Astrocyte of the cerebellum (primary cell): ENCODE results near the gene GLCE.
"Not testable (repeated sequence)": the region's sequence is repeated elsewhere in the genome, so short reads cannot be mapped to it uniquely, and the experiment has no call there.

ENCODE experiments used
- DNase-seq: peaks from one replicate; pipeline ENCODE4 v3.0.0-alpha.2; 2011; ENCODE audit warnings: low read depth
- H3K4me3 ChIP-seq: 2 replicates; pipeline ENCODE4 v1.5.1; 2011; ENCODE audit warnings: mild to moderate bottlenecking, low read depth, low read length, moderate library complexity
- in situ Hi-C: cut with HindIII; loops from 2 replicates; pipeline ENCODE4 v1.10.0; 2017; ENCODE audit warnings: low sequenced_read_pairs
- TF ChIP-seq, protein P1 (sequence below): IDR thresholded peaks from 2 replicates; pipeline ENCODE4 v1.5.1; 2012; ENCODE audit warnings: low read length, low read depth, moderate library complexity, mild to moderate bottlenecking; ENCODE audit errors: missing control alignments

GLCE gene

DNA sequence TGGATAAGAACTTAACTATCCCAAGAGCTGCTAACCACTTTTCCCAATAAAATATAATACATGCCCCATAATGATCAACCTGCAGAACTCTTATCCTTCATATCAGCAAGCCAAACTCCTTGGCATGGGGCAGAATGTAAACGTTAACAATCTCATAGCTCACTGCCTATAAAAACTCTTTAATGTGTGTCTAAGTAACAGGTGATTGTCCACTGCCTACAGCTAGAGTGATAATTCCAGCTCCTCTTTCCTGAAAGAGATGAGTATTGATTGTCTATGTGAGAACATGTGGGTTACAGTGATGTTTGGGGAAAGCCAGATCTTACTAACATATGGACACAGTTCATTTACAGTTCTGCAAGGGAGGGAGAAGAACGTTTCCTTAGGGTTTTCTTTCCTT is 11.3 kb upstream of the GLCE start:
- no peak overlapping the region for H3K4me3 ChIP-seq
- in situ Hi-C loops: no loop called here
- DNase-seq: no peak
- TF ChIP-seq, protein P1, sequence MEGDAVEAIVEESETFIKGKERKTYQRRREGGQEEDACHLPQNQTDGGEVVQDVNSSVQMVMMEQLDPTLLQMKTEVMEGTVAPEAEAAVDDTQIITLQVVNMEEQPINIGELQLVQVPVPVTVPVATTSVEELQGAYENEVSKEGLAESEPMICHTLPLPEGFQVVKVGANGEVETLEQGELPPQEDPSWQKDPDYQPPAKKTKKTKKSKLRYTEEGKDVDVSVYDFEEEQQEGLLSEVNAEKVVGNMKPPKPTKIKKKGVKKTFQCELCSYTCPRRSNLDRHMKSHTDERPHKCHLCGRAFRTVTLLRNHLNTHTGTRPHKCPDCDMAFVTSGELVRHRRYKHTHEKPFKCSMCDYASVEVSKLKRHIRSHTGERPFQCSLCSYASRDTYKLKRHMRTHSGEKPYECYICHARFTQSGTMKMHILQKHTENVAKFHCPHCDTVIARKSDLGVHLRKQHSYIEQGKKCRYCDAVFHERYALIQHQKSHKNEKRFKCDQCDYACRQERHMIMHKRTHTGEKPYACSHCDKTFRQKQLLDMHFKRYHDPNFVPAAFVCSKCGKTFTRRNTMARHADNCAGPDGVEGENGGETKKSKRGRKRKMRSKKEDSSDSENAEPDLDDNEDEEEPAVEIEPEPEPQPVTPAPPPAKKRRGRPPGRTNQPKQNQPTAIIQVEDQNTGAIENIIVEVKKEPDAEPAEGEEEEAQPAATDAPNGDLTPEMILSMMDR: no peak

DNA sequence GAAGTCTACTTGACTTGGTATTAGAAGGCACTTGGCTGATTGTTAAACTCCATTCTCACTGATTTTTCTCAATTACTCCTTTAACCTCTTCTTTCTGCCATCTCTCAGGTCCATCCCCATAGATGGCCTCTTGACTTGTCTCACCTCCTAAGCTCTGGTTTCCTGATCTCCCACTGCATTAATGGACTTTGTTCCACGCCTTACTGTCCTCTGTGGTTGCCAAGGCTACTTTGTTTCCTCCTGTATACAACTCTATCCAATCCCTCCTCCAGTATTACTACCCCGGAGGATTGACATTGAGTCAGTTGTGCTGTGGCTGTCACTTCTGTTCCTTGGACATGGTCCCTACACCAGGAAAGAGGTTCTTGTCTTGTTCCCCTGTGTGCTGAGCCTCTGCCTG is 10.6 kb upstream of the GLCE start:
- TF ChIP-seq, protein P1: no peak
- in situ Hi-C loops: no loop called here

DNA sequence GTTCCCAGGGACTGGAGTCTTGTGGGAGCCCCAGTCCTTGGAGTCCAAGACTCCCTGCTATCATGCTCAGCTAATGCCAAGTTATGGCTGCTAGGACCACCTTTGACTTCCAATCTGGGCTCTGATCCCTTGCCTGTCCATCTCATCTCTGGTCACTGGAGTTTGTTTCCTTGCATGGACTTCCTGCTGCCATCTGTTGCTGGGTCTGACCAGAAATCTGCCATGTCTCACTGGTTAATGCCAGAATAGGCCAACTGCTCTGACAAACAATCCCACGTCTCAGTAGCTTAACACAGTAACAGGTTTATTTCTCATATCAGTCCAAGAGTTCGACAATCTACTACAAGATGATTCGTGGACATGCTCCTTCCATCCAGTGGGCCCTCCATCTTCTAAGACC is 10.1 kb upstream of the GLCE start:
- in situ Hi-C loops: no loop called here
- DNase-seq: no peak
- H3K4me3 ChIP-seq: no peak overlapping the region
- TF ChIP-seq, protein P1: no peak

More for the DNA sequence above, 10.6 kb upstream of the GLCE start:
- DNase-seq: no peak
- no peak overlapping the region for H3K4me3 ChIP-seq

DNA sequence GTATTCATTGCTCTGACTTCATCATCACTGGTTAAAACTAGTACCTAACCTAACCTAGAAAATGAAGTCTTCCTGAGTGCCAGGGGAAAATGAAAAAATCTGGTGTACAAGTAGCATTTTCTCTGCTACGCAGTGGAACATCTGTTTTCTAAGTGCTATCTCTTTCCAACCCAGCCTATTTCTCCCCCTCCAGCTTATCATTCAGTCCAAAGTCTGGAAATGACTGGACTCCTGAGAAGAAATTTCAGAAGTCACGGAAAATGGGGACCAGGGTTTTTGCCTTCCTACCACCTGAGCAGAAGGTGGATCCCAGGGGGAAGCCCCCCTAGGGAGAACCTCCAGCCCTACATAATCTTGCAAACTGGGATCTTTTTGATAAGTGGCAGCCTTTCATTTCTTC is 9.6 kb upstream of the GLCE start:
- TF ChIP-seq, protein P1: no peak
- H3K4me3 ChIP-seq: no peak overlapping the region
- in situ Hi-C loops: no loop called here
- no peak for DNase-seq

DNA sequence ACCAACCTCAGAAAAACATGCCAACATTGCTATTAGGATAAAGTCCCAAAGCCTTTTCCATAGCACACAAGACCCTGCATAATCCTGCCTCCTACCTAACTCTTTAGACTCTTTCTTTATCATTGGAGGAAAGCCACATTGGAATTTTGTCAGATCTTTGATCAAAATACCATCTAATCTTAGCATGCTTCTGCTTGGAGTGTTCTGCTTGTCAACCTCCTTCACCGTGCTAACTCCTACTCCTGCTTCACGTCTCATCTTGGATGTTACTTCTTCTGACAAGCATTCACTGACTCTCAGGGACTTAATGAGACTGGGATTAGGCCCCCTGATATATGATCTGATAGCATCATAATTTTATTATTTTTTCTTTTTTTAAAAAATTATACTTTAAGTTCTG is 7.4 kb upstream of the GLCE start:
- DNase-seq: no peak
- in situ Hi-C loops: no loop called here
- TF ChIP-seq, protein P1: no peak
- no peak overlapping the region for H3K4me3 ChIP-seq

DNA sequence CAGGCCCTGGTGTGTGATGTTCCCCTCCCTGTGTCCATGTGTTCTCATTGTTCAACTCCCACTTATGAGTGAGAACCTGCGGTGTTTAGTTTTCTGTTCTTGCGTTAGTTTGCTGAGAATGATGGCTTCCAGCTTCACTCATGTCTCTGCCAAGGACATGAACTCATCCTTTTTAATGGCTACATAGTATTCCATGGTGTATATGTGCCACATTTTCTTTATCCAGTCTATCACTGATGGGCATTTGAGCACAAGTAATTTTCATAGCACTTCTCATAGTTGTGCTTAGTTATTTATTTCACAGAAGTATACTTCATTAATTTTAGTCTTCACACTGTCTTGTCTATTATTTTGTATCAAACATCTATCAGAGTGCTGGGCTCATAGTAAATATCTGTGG is 6.8 kb upstream of the GLCE start:
- DNase-seq, H3K4me3 ChIP-seq, in situ Hi-C loops: not testable (repeated sequence)

DNA sequence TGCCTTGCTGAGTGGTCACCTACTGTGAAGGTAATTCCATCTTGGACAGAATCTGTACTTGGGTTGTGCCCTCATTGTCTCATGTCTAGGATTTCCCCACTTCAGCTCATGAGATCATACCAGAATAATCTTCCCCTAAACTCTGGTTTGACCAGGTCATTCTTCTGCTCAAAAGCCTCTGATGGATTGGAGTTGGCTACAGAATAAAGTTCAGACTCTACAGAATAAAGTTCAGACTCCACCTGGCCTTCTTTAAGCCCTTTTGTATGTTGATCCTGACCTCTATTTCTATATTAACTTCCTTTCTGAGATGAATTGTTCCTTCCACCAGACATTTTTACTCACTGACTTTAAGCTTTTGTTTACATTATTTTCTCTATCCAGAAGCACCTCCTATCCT is 6.4 kb upstream of the GLCE start:
- no peak for DNase-seq
- TF ChIP-seq, protein P1: no peak
- in situ Hi-C loops: no loop called here
- H3K4me3 ChIP-seq: no peak overlapping the region
